H1 (cell line): ENCODE measurements around the gene NEK9. TPM values are rescaled to one million over a fixed set of nuclear protein-coding genes. Genes with fewer than 3 reads are reported as not detected.

Experiments used
- ATF3 ChIP-seq: IDR thresholded peaks from 2 replicates; pipeline ENCODE4 v1.6.1; 2011; ENCODE audit warnings: low read depth, mild to moderate bottlenecking, low read length; ENCODE audit not compliant: insufficient read depth
- HDAC2 ChIP-seq, 2 experiments: fragments of 300-600 bp in 1 of 2; sonication (generic) in 1 of 2; IDR thresholded peaks; 2 replicates each; pipeline ENCODE4 v1.6.1; 2011 to 2012; ENCODE audit warnings: low read depth in 2 of 2, low read length in 2 of 2, mild to moderate bottlenecking in 2 of 2, moderate library complexity in 2 of 2, borderline replicate concordance in 1 of 2, inconsistent platforms in 1 of 2
- SIN3A ChIP-seq, 2 experiments: IDR thresholded peaks in 1 of 2; conservative IDR thresholded peaks in 1 of 2; 2 replicates each; pipeline ENCODE4 v1.6.1; 2011 to 2012; ENCODE audit warnings: low read length in 2 of 2, improper control_type of control experiment in 1 of 2, low read depth in 1 of 2, mild to moderate bottlenecking in 1 of 2
- TCF12 ChIP-seq: IDR thresholded peaks from 2 replicates; pipeline ENCODE4 v1.6.1; 2011; ENCODE audit warnings: low read depth, mild to moderate bottlenecking, low read length
- TEAD4 ChIP-seq: IDR thresholded peaks from 2 replicates; pipeline ENCODE4 v1.6.1; 2012; ENCODE audit warnings: low read depth, low read length, inconsistent platforms, mixed read lengths
- polyA plus RNA-seq, 7 experiments: library from polyadenylated mRNA; depleted of rRNA in 3 of 7; stranded (reverse) in 5 of 7; unstranded in 2 of 7; fragments of >200 nt in 5 of 7; fragments of 200-250 nt in 2 of 7; gene quantifications; 1 replicate in 5 of 7; 2 replicates in 1 of 7; 4 replicates in 1 of 7; pipeline versions ENCODE4 v1.2.1 to v1.2.3, GENCODE V29; 2011 to 2013; ENCODE audit warnings: missing spikeins in 2 of 7, mixed read lengths in 2 of 7
- total RNA-seq: library from RNA; stranded (reverse); fragmentation: NEBNext Ultra II Directional; extraction: Animal tissue kit (Norgen Biotek cat#: 25700); gene quantifications from 2 replicates; pipeline ENCODE4 v1.2.1, GENCODE V29; 2021

Gene NEK9
- total and polyA plus RNA-seq, 2 of the 8 experiments (the other 6 are each of a cell fraction or from before 2014, with no cell fraction given) = 16.0 to 43.6 TPM

GRCh38 chr14:75107186-75107585 lies 19.7 kb downstream of the NEK9 start (continued):
- TF ChIP-seq TCF12 = no peak
- no peak for TF ChIP-seq TEAD4
- TF ChIP-seq SIN3A (conservative IDR thresholded peaks at IDR 0.05 in 1 of 2, IDR thresholded peaks at IDR 0.05 in 1 of 2; ENCODE audit: low read depth in 1 of 2, low read length in 2 of 2) = no peak
- TF ChIP-seq ATF3 = no peak
- TF ChIP-seq HDAC2 (IDR thresholded peaks at IDR 0.05; ENCODE audit: borderline replicate concordance in 1 of 2, low read depth in 2 of 2, low read length in 2 of 2) = no peak
